ENCODE data around the gene ELMO1.

ELMO1 gene

DNA sequence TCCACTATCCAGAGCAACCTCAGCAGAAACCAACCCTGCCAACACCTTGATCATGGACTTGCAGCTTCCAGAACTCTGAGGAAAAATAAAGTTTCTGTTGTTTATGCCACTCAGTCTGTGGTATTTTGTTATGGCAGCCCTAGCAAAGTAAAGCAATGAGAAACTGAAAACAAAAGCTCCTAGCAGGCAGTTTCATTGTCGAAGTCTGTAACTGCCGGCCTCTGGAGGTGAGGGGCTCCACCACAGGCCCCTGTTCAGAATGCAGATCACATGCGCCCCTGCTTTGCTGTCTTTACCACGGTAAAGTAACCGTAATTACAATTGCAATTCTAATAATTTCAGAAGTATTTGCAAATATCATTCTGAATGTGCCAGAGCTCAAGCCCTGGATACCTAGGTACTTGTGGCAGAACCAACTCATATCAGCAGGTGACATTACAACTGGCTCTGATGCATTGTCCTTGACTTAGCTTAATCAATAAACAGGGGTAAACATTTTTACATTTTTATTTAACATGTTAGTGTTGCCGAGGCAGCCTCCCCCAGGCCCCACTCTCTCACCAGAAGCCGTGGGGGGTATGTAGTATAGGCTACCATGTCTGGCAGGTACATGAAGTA, 193.2 kb downstream of the ELMO1 start:
- DNase-seq, result no peak

DNA sequence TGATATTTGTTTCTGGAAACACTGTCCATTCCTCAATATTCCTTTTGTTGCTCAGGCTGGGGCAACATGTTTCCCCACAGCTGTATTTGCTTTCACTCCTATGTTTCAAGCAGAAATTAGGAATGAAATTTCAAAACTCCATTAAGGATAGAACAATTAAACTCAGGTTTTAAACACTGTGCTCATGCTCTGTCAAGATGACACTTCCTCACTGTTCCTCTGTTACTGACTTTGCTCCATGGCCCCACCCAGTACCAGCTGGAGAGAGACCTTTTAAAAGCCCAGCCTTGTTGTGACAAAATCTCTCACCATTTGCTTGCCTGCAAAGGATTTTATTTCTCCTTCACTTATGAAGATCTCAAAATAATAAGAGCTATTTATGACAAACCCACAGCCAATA, 197.4 kb downstream of the ELMO1 start:
- no peak for DNase-seq

DNA sequence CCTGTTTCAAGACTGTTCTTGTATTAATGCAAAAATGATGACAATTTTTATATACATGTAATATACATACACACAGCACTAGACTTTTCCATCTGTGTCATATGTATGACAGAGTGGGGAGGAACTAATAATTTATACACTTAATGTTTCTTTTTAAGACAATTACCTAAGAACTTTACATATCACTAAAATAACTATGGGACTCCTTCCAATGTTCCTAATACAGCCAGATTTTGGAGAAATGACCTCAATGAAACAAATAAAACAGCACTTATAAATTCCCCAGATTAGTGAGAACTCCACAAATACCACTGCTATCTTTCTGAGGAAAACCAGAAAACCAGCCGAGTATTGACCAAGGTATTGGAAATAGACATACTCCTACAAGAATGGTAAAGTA, 199.4 kb downstream of the ELMO1 start:
- no peak for DNase-seq

DNA sequence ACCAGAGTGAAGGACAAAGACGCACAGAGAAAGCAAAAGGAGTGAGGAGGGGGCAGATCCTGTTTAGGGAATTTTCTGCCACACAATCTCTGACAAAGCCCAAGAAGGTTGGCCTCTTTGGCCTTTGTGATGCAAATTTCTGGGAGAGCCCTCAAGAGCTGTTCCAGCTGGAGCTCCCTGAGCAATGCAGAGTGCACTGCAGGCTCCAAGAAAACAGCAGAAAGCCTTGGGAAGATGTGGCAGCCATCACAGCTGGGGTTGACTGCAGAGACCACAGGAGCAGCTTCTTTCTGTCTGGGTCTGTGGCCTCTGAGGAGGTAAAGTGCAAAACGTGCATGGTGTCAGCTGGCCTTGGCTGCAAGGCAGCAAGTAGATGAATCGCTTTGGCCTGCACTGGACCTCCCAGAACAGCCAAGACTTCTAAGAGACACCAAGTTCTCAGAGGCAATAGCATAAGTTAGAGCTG, 200.2 kb downstream of the ELMO1 start:
- DNase-seq, result peak in 1 of 2 experiments; percentile 5

DNA sequence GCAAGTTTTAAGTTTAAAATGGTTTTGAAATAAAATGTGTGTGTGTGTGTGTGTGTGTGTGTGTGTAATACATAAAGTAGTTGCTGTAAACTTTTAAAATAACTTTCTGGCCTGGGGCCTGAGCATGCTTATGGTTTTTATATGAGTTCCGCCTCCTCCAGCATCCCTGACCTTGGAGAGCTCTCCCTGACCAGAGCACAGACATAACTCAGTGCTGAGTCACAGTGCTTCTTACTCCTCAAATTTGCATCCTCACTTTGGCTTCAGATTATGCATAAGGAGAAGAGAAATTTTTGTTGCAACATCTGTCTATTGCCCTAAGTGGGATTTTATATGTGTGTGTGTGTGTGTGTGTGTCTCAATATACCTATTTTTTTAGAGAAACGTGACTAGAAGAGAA, 200.8 kb downstream of the ELMO1 start:
- no peak for DNase-seq

DNA sequence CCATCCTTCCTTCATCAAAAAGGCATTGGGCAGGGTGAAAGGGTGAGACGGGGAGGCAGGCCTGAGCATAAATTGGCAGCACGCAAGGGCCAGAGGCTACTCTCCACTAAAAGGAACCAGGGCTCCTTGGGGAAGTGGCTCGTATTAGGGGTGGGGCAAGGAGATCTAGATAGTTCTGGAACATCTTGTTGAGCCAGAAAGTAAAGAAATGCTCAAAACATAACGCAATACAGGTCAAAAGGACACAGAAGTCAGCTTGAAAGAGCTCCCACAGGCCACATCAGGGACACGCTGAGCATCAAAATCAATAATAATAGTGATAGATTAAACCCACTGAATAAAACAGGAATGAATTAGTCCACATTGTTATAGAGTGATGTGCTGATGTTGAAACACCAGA, 203.1 kb downstream of the ELMO1 start:
- DNase-seq, result no peak

DNA sequence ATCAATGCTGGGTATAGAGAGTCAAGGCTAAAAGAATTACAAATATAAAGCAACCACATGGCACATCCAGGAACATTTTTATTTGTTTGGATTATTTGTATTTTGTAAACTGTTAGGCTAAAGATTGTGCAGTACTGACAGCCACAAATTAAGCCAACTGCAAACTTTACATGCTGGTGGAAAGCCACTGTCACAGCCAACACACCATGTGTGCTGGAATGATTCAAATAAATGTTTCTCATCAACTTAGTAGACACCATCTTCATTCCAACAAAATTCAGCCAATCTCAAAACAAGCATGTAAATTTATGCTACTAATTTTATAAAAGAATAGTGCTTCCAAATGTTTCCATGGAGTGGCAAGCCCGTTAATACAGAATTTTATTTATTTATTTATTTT, 211.8 kb downstream of the ELMO1 start:
- DNase-seq, result no peak

DNA sequence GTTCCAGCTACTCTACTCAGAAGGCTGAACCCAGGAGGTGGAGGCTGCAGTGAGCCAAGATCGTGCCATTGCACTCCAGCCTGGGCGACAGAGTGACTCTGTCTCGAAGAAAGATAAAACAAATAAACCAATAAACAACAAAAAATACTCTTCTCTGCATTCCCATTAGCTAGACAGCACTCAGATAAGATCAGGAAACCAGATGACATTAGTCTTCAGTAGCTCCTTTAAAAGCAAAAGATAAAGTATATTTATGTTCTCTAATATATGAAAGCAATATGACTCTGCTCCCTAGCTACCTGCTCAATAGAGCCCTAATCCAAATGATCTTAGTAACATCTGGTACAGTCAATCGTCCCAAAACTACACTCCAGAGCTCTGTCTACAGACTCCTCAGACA, 212.9 kb downstream of the ELMO1 start:
- DNase-seq, result no peak

DNA sequence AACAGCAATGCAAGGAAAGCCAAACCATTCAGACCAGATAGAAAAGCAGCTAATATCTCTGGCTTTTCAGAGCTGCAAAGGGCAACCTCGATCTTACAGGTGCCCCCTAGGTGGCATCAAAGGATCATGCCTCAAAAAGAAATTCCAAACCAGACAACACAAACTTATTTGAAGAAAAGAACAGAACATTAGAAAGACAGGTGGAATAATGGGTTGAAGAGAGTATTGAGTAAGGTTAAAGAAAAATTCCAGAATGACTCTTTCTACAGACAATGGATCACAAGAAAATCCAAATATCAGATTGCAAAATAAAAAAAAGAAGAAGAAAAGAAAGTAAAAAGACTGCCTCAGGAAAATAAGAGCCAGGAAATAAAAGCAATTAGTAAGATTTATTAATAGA, 213.7 kb downstream of the ELMO1 start:
- DNase-seq, result peak in 1 of 2 experiments; percentile 72

DNA sequence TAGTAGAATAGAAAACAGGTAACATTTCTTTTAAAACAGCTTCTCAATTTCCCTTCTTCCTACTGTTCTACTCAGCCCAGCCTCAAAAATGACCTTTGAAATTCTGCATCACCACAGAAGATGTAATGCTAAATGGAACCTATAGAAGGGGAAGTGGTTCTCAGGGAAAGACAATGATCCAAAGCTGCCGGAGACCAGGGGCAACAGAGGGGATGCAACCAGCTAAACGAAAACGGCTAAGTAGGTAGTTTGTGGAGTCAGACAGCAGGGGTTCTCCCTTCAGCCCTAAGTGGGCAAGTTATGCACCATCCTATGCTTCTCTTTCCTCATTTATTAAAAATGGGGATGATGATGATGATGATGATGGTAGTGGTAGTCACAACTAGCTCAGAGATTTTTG, 214.3 kb downstream of the ELMO1 start:
- no peak for DNase-seq

DNA sequence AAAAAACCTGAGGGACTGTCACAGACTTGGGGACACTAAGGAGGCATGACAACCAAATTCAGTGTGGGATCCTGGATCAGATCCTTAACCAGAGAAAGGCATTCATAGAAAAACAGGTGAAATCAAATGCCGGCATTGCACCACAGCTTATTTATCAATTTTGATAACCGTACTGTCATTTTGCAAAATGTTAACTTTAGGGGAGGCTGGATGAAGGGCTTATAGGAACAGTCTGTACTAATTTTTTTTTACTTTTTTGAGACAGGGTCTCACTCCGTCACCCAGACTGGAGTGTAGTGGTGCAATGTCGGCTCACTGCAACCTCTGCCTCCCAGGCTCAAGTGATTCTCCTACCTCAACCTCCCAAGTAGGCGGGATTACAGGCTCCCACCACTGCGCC, 217.1 kb downstream of the ELMO1 start:
- DNase-seq, result no peak

DNA sequence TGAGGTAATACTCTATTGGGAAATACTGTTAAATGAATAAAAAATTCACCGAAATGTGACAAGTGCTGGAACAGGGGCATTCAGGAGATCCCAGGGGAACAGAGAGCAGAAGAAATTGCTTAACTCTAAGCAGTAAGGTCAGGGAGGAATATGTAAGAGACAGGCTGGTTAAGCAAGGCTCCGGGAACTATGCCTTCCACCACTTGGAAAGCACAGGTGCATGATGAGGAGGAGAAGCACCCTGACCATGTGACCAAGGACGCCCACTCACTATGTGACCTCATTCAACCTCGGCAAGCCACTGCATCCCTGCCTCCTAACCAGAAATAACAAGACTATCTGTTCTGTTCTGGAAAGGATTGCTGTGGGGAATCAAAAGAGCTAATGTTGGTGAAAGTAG, 218.4 kb downstream of the ELMO1 start:
- DNase-seq, result no peak

DNA sequence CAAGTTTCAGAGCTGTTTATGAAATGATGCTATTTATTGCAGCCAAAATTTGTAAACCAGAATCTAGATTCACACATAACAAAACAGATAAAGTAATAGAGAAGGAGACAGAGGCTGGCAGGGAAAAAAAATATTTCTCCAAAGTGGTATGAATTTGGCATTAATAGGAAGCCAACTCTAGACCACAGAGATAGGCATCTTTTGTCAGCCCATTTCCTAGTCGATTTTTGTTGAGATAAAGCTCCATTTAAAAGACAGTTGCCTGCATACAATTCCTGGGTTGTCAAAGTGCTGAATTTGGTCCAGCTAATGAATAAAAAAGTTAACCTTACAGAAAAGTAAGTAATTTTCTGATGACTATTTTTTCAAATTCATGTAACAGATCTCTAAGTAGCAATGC, 219.3 kb downstream of the ELMO1 start:
- no peak for DNase-seq

DNA sequence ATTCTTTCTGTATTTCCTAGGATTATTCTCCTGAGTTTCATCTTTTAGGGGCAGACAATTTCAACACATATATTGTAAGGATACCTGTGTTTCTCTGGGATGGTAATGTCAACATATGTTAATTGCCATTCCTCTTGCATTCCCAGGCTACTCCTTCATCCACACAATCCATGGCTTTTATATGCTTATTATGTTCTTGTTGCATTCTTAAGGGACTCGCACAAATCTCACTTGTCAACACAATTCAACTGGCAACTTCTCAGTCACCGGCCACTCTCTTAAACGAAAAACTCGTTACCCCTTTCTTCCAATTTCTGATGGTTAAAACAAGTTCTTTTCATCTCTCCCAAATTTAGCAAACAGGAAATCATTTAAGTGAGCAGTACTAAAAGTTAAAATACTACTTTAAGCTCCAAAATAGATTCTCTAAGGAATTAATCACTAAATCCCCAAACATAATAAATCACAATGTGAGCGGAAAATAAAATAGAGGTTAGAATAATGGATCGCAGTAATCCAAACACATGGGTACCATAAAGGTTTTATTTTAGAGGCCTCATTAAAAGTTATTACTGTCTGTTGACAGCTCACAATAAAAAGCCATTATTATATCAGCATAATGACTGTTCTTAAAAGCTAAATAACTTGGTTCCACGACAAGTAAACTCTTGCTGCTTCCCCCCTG, 223.2 kb downstream of the ELMO1 start:
- DNase-seq, result no peak

DNA sequence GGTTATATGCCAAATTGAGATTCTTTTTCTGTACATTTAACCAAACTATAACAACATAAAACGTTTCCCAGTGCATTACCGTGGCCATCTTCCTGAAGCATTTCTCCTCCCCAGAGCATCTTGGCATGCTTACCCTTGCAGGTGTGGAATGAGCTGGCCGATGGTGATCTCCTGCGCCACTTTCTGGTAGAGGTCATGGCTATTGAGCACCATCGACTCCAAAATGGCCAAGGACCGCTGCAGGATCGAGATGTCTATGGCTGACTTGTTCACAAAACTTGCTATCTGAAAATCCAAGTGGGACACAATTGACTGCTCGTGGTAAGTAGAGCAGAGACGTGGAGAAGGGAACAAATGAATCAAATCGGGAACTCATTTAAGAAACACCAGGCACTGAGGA, 223.9 kb downstream of the ELMO1 start:
- DNase-seq, result no peak

DNA sequence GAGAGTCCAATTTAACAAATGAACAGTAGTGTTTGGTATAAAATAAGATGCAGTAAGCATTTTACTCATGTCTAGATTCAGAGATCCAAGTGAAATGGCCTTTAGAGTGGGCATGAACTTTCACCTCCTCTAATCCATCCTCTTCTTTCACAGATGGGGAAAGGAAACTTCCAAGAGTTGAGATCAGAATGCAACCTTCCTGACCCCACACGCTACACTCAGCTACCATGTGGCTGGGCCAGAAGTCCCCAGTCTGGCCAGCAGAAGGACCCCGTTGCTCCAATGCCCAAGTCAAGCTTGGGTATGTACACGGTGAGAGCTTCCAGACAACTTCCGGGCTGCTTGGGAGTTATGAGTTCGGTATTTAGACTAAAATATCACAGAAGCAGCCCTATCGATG, 228.0 kb downstream of the ELMO1 start:
- DNase-seq, result no peak

DNA sequence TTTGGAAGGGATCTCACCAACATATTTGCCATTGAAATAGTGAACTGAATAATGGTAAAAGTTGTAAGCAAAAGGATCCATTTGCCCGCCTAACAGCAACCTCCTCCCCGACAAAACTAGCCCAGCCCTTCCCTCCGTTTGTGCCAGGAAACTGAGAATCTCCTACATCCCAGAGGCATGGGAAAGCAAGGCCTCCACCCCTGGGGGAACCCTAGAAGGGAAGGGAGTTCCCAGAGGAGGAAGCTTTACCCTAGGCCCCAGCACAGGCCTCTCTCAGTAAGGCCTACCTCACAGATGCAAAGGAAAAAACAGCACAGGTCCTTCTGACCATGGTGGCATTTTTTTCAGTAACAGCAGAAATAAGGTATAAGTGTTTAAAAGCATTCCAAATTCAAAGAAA, 229.7 kb downstream of the ELMO1 start:
- DNase-seq, result no peak

DNA sequence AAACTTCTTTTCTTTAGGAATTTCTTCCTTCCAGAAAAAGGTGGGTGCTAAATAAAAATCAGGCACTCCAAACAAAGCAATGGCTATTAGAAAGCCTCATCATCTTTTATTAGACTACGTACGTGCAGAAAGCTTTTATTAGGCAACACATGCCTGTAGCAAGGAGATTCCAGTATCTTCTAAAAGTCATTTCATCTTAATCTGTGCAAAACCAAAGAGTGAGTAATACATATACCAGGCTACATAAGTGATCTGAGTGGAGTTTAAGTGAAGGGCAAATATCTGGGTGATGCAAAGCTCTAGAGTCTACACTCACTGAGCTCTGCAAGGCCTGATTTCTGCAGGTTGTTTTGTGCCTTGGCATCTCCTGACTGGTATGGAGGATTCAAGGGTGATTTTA, 231.7 kb downstream of the ELMO1 start:
- DNase-seq, result no peak

DNA sequence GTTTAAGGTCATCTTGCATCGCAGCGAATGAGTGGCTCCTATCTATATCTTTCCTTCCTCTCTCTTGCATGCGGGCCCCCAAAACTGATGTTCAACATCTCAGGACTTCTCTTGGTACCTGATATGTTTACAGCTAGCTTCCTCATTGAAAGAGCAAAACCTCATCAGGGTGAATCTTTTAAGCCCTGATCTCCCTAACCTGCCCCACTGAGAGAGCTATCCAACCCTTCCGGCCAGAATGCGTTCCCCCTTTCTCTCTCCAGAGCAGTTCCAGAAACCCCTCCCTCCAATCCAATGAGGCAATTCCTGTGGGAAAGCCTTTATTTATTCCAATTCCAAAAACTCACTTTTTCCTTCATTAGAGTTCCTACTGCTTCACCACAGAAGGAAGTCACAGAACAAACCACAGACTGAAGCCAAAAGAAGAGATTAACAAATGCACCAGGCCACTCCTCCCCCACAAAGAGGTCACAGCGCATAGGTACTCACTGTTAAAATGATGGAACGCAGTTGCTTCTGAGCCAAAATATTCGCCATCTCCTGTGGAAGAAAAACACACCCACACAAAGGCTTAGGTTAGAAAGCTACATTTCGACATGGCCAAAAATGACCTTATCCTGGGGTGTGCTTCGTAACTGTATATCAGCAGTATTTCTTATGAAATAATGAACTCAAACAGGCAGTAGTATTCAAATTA, 232.4 kb downstream of the ELMO1 start:
- DNase-seq, result no peak

DNA sequence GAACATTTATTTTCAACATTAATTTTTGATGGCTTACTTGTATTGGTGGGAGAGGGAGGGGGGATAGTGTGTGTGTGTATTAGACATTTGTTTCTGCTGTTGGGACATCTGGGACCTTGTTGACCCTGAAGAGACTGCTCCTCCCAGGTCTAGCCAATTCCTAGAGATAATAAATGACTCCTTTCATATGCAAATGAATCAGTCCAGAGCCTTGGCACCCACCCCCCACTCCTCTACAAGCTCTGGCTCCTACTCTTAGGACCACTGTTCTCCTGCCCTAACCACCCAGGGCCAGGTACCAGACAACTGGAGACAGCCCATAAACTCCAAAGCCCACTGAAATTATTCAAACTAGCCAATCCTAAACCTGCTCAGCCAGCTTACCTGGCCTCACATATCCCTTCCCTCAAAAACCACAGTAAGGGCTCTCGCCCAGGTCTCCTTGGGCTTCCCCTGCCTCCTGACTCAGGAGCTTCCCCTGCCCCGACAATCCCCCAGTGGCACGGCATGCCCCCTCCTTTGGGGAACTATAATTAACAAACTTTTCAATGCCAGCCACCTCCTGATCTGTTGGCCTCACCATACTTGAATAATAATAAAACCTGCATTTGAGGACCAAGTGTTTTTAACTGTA, 233.3 kb downstream of the ELMO1 start:
- DNase-seq, result peak in 1 of 2 experiments; percentile 20

DNA sequence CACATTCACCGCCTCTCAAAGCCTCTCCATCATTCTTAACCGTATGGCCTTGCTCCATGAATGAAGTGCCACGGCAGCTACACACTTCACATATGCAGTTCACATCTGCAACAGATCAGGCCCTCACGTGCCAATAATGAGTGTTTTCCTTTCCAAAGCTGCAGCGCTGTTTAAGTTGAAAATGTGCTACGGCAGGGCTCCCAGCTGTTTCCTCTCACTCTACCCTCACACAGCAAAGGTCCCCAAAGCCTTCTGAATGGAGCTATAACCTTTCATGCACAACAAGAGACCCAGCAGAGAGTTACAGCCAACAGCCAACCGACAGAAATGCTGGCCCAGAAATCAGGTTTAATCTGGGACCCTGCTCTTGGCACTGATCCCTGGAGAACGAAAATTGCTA, 236.1 kb downstream of the ELMO1 start:
- DNase-seq, result no peak

DNA sequence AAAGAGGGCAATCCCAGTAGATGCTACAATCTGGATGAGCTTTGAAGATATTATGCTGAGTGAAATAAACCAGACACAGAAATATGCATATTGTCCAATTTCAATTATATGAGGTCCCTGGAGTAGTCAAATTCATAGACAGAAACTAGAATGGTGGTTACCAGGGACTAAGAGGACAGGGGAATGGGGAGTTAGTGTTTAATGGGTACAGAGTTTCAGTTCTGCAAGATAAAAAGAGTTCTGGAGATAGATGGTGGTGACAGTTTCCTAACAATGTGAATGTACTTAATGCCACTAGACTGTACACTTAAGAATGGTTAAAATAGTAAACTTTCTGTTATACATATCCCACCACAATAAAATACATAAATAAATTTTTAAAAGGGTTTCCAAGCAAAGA, 236.6 kb downstream of the ELMO1 start:
- no peak for DNase-seq

DNA sequence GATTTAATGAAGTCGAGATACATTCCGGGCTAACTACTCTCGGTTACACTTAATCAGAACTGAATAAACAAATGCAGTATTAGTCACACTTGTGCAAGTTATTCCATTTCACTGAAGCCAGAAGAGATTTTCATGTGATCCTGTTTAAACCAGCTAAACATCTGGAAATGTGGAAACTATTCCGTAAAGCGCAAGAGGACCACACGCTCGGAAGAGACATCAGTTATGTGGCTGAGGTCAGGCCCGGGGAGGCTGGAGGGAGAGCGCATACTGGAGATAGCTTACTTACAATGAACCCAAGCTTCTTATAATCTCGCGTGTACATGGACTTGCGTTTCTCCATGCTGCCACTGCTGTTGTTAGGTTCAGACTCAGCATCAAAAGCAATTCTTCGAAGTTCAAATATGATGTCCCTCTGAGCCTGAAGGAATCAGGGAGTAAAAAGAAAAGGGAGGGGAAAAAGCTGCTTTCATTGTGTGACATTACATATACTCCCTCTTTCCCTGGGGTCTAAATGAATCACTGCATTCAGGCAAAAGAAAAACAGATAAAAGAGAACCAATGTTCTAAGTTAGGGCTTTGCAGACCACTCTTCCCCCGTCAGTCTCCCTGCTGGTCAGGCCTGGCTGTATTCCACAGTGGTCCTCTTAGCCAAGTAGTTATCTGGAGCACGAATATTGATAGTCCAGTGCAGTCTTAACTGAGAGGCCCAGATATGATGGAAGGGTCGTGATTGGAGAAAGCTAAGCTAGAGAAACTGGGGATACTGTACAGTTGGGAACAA, 237.4 kb downstream of the ELMO1 start:
- DNase-seq, result no peak
